GM12878 (cell line): ENCODE data around the gene RPL12. TPM values are rescaled to one million over a fixed set of nuclear protein-coding genes. Genes with fewer than 3 reads are reported as not detected.

ENCODE experiments used
- ASH2L ChIP-seq: fragments of 300-600, 200-600 bp; sonication (generic); IDR thresholded peaks from 2 replicates; pipeline ENCODE4 v1.6.1; 2017; ENCODE audit warnings: low read depth, mild to moderate bottlenecking, borderline replicate concordance
- ATF2 ChIP-seq: IDR thresholded peaks from 2 replicates; pipeline ENCODE4 v1.6.1; 2012; ENCODE audit warnings: low read length, inconsistent platforms
- BCL3 ChIP-seq: IDR thresholded peaks from 2 replicates; pipeline ENCODE4 v1.6.1; 2011; ENCODE audit warnings: borderline replicate concordance, low read depth, mild to moderate bottlenecking, moderate library complexity, low read length; ENCODE audit not compliant: insufficient read depth, poor library complexity, severe bottlenecking
- CEBPB ChIP-seq, 2 experiments: fragments of 150-350 bp in 1 of 2; IDR thresholded peaks; 2 replicates each; pipeline ENCODE4 v1.6.1; 2012 to 2014; ENCODE audit warnings: low read depth in 2 of 2, low read length in 2 of 2, borderline replicate concordance in 1 of 2, inconsistent platforms in 1 of 2
- CEBPZ ChIP-seq: fragments of 150-350 bp; IDR thresholded peaks from 2 replicates; pipeline ENCODE4 v1.6.1; 2016; ENCODE audit warnings: low read depth, low read length
- CTCF ChIP-seq, 3 experiments: IDR thresholded peaks in 2 of 3; conservative IDR thresholded peaks in 1 of 3; 2 replicates each; pipeline ENCODE4 v1.5.1; 2011; ENCODE audit warnings: low read depth in 3 of 3, low read length in 3 of 3, mild to moderate bottlenecking in 3 of 3, control low read depth in 2 of 3, moderate library complexity in 2 of 3, inconsistent platforms in 1 of 3, mixed read lengths in 1 of 3; ENCODE audit not compliant: control insufficient read depth in 2 of 3, insufficient read depth in 1 of 3; ENCODE audit errors: extremely low read depth in 1 of 3
- E2F8 ChIP-seq: fragments of 450-650 bp; IDR thresholded peaks from 2 replicates; pipeline ENCODE4 v1.6.1; 2018; ENCODE audit warnings: mild to moderate bottlenecking, low read depth, moderate library complexity; ENCODE audit not compliant: partially characterized antibody
- ETV6 ChIP-seq, 2 experiments: fragments of 450-650 bp in 1 of 2; IDR thresholded peaks in 1 of 2; conservative IDR thresholded peaks in 1 of 2; 2 replicates each; pipeline ENCODE4 v1.6.1; 2014; ENCODE audit warnings: antibody characterized with exemption in 1 of 2, borderline replicate concordance in 1 of 2, low read depth in 1 of 2, mild to moderate bottlenecking in 1 of 2, moderate library complexity in 1 of 2
- FOXM1 ChIP-seq: IDR thresholded peaks from 2 replicates; pipeline ENCODE4 v1.6.1; 2012; ENCODE audit warnings: low read depth, mild to moderate bottlenecking, inconsistent platforms, low read length, moderate library complexity
- GATAD2B ChIP-seq: fragments of 450-650 bp; conservative IDR thresholded peaks from 2 replicates; pipeline ENCODE4 v1.6.1; 2017; ENCODE audit warnings: low read depth, mild to moderate bottlenecking, moderate library complexity
- POLR2A ChIP-seq: IDR thresholded peaks from 2 replicates; pipeline ENCODE4 v1.6.1; 2011; ENCODE audit warnings: low read depth, mild to moderate bottlenecking, low read length
- RBBP5 ChIP-seq: fragments of 200-600 bp; sonication (generic); conservative IDR thresholded peaks from 2 replicates; pipeline ENCODE4 v1.6.1; 2016
- TCF7 ChIP-seq: IDR thresholded peaks from 2 replicates; pipeline ENCODE4 v1.6.1; 2014; ENCODE audit warnings: antibody characterized with exemption, borderline replicate concordance
- USF2 ChIP-seq: IDR thresholded peaks from 2 replicates; pipeline ENCODE4 v1.6.1; 2011; ENCODE audit warnings: low read depth, low read length, improper control_type of control experiment, borderline replicate concordance
- WRNIP1 ChIP-seq: IDR thresholded peaks from 2 replicates; pipeline ENCODE4 v1.6.1; 2011; ENCODE audit warnings: low read depth, low read length, improper control_type of control experiment, borderline replicate concordance
- ZNF384 ChIP-seq: IDR thresholded peaks from 2 replicates; pipeline ENCODE4 v1.6.1; 2012; ENCODE audit warnings: low read depth, mild to moderate bottlenecking, low read length, improper control_type of control experiment, borderline replicate concordance
- polyA plus RNA-seq, 11 experiments: library from polyadenylated mRNA; depleted of rRNA in 4 of 11; unstranded in 6 of 11; stranded (reverse) in 5 of 11; fragments of >200 nt; fragmentation: Nextera tagmentation in 4 of 11; fragmentation: Illumina TruSeq in 1 of 11; extraction: Ambion mirVana in 4 of 11; extraction: Trizol in 1 of 11; gene quantifications; 1 replicate in 1 of 11; 2 replicates in 10 of 11; pipeline versions ENCODE4 v1.2.1 to v1.2.3, GENCODE V29; 2011 to 2016; ENCODE audit warnings: inconsistent platforms in 2 of 11, missing spikeins in 2 of 11, low read depth in 1 of 11
- total RNA-seq, 4 experiments: library from RNA; depleted of rRNA in 3 of 4; stranded (reverse); fragments of >200 nt in 3 of 4; fragmentation: Illumina TruSeq in 1 of 4; extraction: Trizol in 1 of 4; gene quantifications; 2 replicates each; pipeline versions ENCODE4 v1.2.1 to v1.2.3, GENCODE V29; 2013 to 2021

The RPL12 gene
- total and polyA plus RNA-seq, 10 of the 15 experiments (the other 5 are each of a cell fraction or from before 2014, with no cell fraction given): 961 to 5,544 (median 2,858) TPM

GRCh38 chr9:127423934-127424675 lies 27.1 kb downstream of the RPL12 start, which contains the start of gene ZNF79 (continued):
- no peak for TF ChIP-seq E2F8
- no peak; the same call in 1 of the 2 replicates for TF ChIP-seq FOXM1
- no peak for TF ChIP-seq WRNIP1
- no peak for TF ChIP-seq RBBP5
- no peak for TF ChIP-seq ASH2L
- no peak for TF ChIP-seq CEBPB (IDR thresholded peaks at IDR 0.05; ENCODE audit: borderline replicate concordance in 1 of 2, low read depth in 2 of 2, low read length in 2 of 2)
- no peak for TF ChIP-seq BCL3
- peak; percentile 90 for TF ChIP-seq POLR2A
- no peak for TF ChIP-seq ATF2
- TF ChIP-seq ZNF384: no peak
- TF ChIP-seq ETV6 (conservative IDR thresholded peaks at IDR 0.05 in 1 of 2, IDR thresholded peaks at IDR 0.05 in 1 of 2; ENCODE audit: borderline replicate concordance in 1 of 2, low read depth in 1 of 2): no peak
- no peak for TF ChIP-seq CEBPZ
- no peak for TF ChIP-seq TCF7
- 0 out of 2 replicates have a peak, but pooled peaks have one; percentile 37 for TF ChIP-seq GATAD2B
- no peak for TF ChIP-seq USF2
- no peak for TF ChIP-seq CTCF (IDR thresholded peaks at IDR 0.05 in 2 of 3, conservative IDR thresholded peaks at IDR 0.05 in 1 of 3; ENCODE audit: control insufficient read depth in 2 of 3, extremely low read depth in 1 of 3, insufficient read depth in 1 of 3, low read depth in 3 of 3, low read length in 3 of 3)
